Occipital lobe (tissue), 2 donors: ENCODE results near the gene CFAP44. TPM values are rescaled to one million over a fixed set of nuclear protein-coding genes. Genes with fewer than 3 reads are reported as not detected.

Experiments used
- small RNA-seq: library from RNA; depleted of rRNA; stranded (forward); fragments of <200 nt; gene quantifications from one replicate; pipeline ENCODE3, GENCODE V24; 2014
- total RNA-seq: library from RNA; depleted of rRNA; stranded (reverse); fragments of >200 nt; gene quantifications from one replicate; pipeline ENCODE4 v1.2.3, GENCODE V29; 2014

CFAP44 gene
- total RNA-seq, 1 donor from 2014 or later: 4.2 TPM

Small RNAs within 50 kb of the gene (small RNA-seq; reads per million reads assigned to genes)
- not detected for gene MIR8076

Other genes starting within 250 kb of the CFAP44 start
- gene BOC, start 229.9 kb downstream of the CFAP44 start, total RNA-seq: 11.2 TPM
- gene SPICE1, start 73.7 kb upstream of the CFAP44 start, total RNA-seq: 11.1 TPM
- 6.2 TPM for gene SIDT1, start 91.1 kb upstream of the CFAP44 start, total RNA-seq